ENCODE data around the gene SLC25A30.

DNA sequence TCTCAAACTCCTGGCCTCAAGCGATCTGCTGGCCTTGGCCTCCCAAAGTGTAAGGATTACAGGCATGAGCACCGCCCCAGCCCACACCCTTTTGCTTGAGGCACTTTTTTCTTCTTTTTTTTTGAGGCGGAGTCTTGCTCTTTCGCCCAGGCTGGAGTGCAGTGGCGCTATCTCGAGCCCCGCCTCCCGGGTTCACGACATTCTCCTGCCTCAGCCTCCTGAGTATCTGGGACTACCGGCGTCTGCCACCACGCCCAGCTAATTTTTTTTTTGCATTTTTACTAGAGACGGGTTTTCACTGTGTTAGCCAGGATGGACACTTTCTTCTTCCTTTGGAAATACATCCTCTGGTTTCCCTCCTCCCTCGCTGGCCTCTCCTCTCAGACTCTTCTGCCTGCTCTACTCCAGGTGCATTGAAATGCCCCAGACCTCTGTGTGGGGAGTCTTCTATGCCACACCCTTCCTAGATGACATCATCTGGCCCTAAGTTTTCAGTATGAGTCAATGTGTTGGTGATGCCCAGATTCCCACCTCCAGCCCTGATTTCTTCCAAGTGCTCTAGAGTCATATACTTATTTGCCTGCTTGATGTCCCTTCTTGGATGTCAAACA is 56.5 kb downstream of the SLC25A30 start:
- TF ChIP-seq POLR2AphosphoS5 (IDR thresholded peaks at IDR 0.05; ENCODE audit: low read depth, low read length) = no peak
- TF ChIP-seq TAF1 (IDR thresholded peaks at IDR 0.05; ENCODE audit: borderline replicate concordance, insufficient read depth, low read length) = no peak
- TF ChIP-seq, protein P1, sequence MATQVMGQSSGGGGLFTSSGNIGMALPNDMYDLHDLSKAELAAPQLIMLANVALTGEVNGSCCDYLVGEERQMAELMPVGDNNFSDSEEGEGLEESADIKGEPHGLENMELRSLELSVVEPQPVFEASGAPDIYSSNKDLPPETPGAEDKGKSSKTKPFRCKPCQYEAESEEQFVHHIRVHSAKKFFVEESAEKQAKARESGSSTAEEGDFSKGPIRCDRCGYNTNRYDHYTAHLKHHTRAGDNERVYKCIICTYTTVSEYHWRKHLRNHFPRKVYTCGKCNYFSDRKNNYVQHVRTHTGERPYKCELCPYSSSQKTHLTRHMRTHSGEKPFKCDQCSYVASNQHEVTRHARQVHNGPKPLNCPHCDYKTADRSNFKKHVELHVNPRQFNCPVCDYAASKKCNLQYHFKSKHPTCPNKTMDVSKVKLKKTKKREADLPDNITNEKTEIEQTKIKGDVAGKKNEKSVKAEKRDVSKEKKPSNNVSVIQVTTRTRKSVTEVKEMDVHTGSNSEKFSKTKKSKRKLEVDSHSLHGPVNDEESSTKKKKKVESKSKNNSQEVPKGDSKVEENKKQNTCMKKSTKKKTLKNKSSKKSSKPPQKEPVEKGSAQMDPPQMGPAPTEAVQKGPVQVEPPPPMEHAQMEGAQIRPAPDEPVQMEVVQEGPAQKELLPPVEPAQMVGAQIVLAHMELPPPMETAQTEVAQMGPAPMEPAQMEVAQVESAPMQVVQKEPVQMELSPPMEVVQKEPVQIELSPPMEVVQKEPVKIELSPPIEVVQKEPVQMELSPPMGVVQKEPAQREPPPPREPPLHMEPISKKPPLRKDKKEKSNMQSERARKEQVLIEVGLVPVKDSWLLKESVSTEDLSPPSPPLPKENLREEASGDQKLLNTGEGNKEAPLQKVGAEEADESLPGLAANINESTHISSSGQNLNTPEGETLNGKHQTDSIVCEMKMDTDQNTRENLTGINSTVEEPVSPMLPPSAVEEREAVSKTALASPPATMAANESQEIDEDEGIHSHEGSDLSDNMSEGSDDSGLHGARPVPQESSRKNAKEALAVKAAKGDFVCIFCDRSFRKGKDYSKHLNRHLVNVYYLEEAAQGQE (IDR thresholded peaks at IDR 0.05; ENCODE audit: insufficient read depth in 1 of 2, low read depth in 2 of 2, low read length in 2 of 2) = no peak
- no peak for TF ChIP-seq FOXP2 (optimal IDR thresholded peaks at IDR 0.05; ENCODE audit: borderline replicate concordance, extremely low read depth, extremely low read length, insufficient read depth)
- no peak for TF ChIP-seq SIN3A (IDR thresholded peaks at IDR 0.05; ENCODE audit: borderline replicate concordance, insufficient read depth, low read length)
